Upper lobe of right lung (tissue), 1 donor: Measurements from ENCODE around the gene CYB5R2. TPM values are rescaled to one million over a fixed set of nuclear protein-coding genes. Genes with fewer than 3 reads are reported as not detected.

ENCODE experiments used
- ATAC-seq: fragments of 200-7000 bp; cut with Tn5 transposase; one replicate; pipeline ENCODE4 v1.9.1; 2020; ENCODE audit warnings: mild to moderate bottlenecking, moderate library complexity
- DNase-seq: peaks from one replicate; pipeline ENCODE4 v3.0.0-alpha.2; 2020
- H3K27ac ChIP-seq: fragments of 200-600 bp; one replicate; pipeline ENCODE4 v1.8.0; 2022
- H3K27me3 ChIP-seq: fragments of 200-600 bp; one replicate; pipeline ENCODE4 v1.8.0; 2022; ENCODE audit warnings: mild to moderate bottlenecking
- H3K36me3 ChIP-seq: fragments of 200-600 bp; one replicate; pipeline ENCODE4 v1.8.0; 2022
- H3K4me1 ChIP-seq: fragments of 200-600 bp; one replicate; pipeline ENCODE4 v1.8.0; 2022
- H3K4me3 ChIP-seq: fragments of 200-600 bp; one replicate; pipeline ENCODE4 v1.8.0; 2022; ENCODE audit warnings: mild to moderate bottlenecking
- H3K9me3 ChIP-seq: fragments of 200-600 bp; one replicate; pipeline ENCODE4 v1.8.0; 2022
- intact Hi-C: fragments of 100-400 bp; cut with DNase I; formaldehyde crosslinking; loops from one replicate; pipeline ENCODE4 v1.11.0; 2022
- total RNA-seq: library from RNA; stranded (reverse); fragmentation: NEBNext Ultra II Directional; extraction: Animal tissue kit (Norgen Biotek cat#: 25700); gene quantifications from one replicate; pipeline ENCODE4 v1.2.1, GENCODE V29; 2021
- TF ChIP-seq, protein P1 (sequence below): fragments of 200-600 bp; IDR thresholded peaks from one replicate; pipeline ENCODE4 v1.8.0; 2022; ENCODE audit warnings: antibody characterized with exemption
- donor health status: DM: no; HTN: yes; CAD: no; lungs with severe emphysema.

Gene CYB5R2
- total RNA-seq, 1 donor from 2014 or later, result 14.2 TPM

DNA sequence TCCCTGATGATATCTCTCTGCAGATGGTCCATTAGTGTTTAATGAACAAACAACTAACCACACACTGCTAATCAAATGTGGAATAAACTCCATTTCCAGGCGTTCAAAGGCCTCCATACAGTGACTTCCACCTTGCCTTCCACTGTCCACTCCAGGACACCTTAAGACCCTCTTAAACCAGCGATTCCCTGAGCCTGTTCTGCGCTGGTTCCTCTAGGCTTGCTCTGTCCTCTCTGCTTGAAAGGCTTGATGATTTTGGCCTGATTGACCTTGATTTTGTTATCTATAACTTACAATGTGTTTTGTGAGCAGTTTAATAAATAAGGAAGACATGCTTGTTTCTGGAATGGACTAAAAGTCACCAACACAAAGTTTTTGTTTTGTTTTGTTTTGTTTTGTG lies 20.9 kb upstream of the CYB5R2 start:
- H3K4me3 ChIP-seq, result no peak overlapping the region
- no peaks in the 10 kb centered on the region for H3K9me3 ChIP-seq
- intact Hi-C loops, result no loop called here
- ATAC-seq (no peak), DNase-seq (no peak)
- peaks cover 6% of the 10 kb centered on the region for H3K27me3 ChIP-seq
- no peaks in the 10 kb centered on the region for H3K36me3 ChIP-seq
- no peak overlapping the region for H3K27ac ChIP-seq
- no peaks in the 10 kb centered on the region for H3K4me1 ChIP-seq
- TF ChIP-seq, protein P1, sequence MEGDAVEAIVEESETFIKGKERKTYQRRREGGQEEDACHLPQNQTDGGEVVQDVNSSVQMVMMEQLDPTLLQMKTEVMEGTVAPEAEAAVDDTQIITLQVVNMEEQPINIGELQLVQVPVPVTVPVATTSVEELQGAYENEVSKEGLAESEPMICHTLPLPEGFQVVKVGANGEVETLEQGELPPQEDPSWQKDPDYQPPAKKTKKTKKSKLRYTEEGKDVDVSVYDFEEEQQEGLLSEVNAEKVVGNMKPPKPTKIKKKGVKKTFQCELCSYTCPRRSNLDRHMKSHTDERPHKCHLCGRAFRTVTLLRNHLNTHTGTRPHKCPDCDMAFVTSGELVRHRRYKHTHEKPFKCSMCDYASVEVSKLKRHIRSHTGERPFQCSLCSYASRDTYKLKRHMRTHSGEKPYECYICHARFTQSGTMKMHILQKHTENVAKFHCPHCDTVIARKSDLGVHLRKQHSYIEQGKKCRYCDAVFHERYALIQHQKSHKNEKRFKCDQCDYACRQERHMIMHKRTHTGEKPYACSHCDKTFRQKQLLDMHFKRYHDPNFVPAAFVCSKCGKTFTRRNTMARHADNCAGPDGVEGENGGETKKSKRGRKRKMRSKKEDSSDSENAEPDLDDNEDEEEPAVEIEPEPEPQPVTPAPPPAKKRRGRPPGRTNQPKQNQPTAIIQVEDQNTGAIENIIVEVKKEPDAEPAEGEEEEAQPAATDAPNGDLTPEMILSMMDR, result no peak

DNA sequence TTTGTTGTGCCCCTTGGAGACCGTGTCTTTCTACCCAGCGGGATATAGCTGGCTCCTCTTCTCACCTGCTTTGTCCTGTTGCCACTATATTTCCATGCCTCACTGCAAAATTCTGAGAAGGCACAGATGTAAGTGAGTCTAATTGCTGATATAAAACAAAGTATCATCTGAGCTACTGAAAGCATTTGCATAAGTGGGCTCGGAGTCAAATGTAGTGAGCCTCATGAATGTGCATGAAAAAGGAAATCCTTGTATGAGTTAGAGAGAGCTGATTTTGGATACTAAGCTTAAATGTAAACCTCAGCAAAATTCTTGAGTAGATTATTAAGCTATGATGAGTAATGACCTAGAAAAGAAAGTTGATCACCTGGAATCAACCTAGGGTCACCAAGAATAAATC lies 19.1 kb upstream of the CYB5R2 start:
- H3K4me1 ChIP-seq, result no peaks in the 10 kb centered on the region
- no peak overlapping the region for H3K4me3 ChIP-seq
- peaks cover 6% of the 10 kb centered on the region for H3K27me3 ChIP-seq
- TF ChIP-seq, protein P1, result no peak
- no peaks in the 10 kb centered on the region for H3K9me3 ChIP-seq
- no peak overlapping the region for H3K27ac ChIP-seq
- no peaks in the 10 kb centered on the region for H3K36me3 ChIP-seq
- intact Hi-C loops, result no loop called here
- DNase-seq, result no peak
- ATAC-seq, result no peak

DNA sequence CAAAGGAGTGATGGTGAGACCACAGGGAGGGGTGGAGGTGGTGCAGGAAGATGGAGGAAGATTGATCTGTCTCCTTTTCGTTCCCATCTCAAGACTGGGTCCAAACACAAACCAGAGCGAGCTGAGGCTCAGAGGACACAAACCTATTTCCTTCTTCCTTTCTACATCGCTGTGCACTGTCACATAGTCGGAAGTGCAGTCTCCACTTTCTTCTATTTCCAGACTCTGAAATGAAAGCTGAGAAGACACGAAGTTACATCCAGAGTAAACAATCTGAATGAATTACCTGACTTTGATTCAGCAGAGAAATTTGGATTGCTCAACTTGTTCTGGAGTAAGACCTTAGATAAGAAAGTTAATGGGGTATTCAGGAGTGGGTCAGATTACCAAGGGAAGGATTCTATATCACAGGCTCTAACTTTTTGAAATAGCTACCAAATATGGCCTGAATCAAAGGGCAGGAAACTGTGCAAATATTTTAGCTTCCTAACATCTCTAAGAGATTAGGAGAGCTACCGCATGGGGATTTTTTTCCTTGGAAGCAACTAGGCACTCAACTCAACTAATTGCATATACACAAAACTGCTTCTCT lies 18.6 kb upstream of the CYB5R2 start:
- no peak for ATAC-seq
- Histone ChIP-seq H3K27ac (no peak overlapping the region), H3K27me3 (peaks cover 6% of the 10 kb centered on the region), H3K4me3 (no peak overlapping the region), H3K4me1 (no peaks in the 10 kb centered on the region), H3K36me3 (no peaks in the 10 kb centered on the region), H3K9me3 (no peaks in the 10 kb centered on the region)
- intact Hi-C loops, result no loop called here
- DNase-seq, result no peak
- TF ChIP-seq, protein P1, result no peak

DNA sequence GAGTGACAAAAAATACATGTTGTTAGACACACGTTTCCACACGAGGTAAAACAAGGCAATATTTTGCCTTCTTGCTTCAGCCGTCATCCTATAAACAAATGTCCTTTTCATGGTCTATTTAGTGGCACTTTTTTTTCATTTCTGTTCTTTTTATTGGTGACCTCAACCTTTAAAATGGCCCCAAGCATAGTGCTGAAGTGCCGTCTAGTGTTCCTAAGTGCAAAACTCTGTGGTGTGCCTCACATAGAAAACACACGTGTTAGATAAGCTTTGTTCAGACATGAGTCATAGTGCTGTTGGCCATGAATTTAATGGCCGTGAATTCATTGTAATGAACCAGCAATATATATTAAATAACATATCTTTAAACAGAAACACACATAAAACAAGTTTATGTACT lies 17.3 kb upstream of the CYB5R2 start:
- intact Hi-C loops, result no loop called here
- Histone ChIP-seq H3K9me3 (no peaks in the 10 kb centered on the region), H3K27me3 (peaks cover 6% of the 10 kb centered on the region), H3K27ac (no peak overlapping the region), H3K4me3 (no peak overlapping the region), H3K36me3 (no peaks in the 10 kb centered on the region), H3K4me1 (no peaks in the 10 kb centered on the region)
- DNase-seq (no peak), ATAC-seq (no peak)
- TF ChIP-seq, protein P1, result no peak

DNA sequence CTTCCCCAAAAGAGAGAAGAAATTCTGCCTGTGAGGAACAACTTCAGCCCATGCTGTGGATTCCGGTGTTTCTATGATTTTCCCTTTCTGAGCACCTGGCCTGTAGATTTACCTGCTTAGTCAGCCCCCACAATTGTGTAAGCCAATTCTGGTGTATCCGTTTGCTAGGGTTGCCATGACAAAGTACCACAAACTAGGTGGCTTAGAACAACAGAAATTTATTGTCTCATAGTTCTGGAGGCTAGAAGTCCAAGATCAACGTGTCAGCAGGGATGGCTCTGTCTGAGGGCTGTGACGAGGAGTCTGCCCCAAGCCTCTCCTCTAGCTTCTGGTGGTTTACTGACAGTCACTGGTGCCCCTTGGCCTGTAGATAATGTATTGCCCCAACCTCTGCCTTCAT lies 15.9 kb upstream of the CYB5R2 start:
- ATAC-seq (no peak), DNase-seq (no peak)
- H3K9me3 ChIP-seq, result no peaks in the 10 kb centered on the region
- peaks cover 4% of the 10 kb centered on the region for H3K27me3 ChIP-seq
- no peaks in the 10 kb centered on the region for H3K4me1 ChIP-seq
- intact Hi-C loops, result no loop called here
- no peak overlapping the region for H3K4me3 ChIP-seq
- no peaks in the 10 kb centered on the region for H3K36me3 ChIP-seq
- TF ChIP-seq, protein P1, result no peak
- no peak overlapping the region for H3K27ac ChIP-seq
